BJ (cell line): ENCODE measurements around the gene KCNIP4. TPM values are rescaled to one million over a fixed set of nuclear protein-coding genes. Genes with fewer than 3 reads are reported as not detected.

Experiments used
- CTCF ChIA-PET: fragments of 350-600 bp; formaldehyde crosslinking; extraction: SDS; loops from one replicate; lab custom pipeline; 2021; ENCODE audit warnings: antibody characterized with exemption, inconsistent platforms; lab: Yijun Ruan, JAX
- POLR2A ChIA-PET: fragments of 300-600 bp; sonication (Branson Sonifier 250); formaldehyde crosslinking; extraction: SDS; loops from one replicate; lab custom pipeline; 2021; ENCODE audit warnings: antibody characterized with exemption; lab: Charles Lee
- DNase-seq: peaks from one replicate; pipeline ENCODE4 v3.0.0-alpha.2; 2011; ENCODE audit warnings: low read depth
- H3K27me3 ChIP-seq: 2 replicates; pipeline ENCODE4 v1.6.0; 2011; ENCODE audit warnings: low read length; ENCODE audit not compliant: control insufficient read depth, insufficient read depth
- H3K36me3 ChIP-seq: 2 replicates; pipeline ENCODE4 v1.5.1; 2011; ENCODE audit warnings: low read length; ENCODE audit not compliant: control insufficient read depth, insufficient read depth
- H3K4me3 ChIP-seq: 2 replicates; pipeline ENCODE4 v1.5.1; 2011; ENCODE audit warnings: low read depth, mild to moderate bottlenecking, control low read depth, low read length
- polyA plus RNA-seq: library from polyadenylated mRNA; depleted of rRNA; stranded (reverse); fragments of >200 nt; gene quantifications from 2 replicates; pipeline ENCODE4 v1.2.3, GENCODE V29; 2011
- TF ChIP-seq, protein P1 (sequence below): IDR thresholded peaks from 2 replicates; pipeline ENCODE4 v1.5.1; 2011; ENCODE audit warnings: low read depth, mild to moderate bottlenecking, control low read depth, inconsistent platforms, low read length, moderate library complexity; ENCODE audit not compliant: insufficient read depth

Gene KCNIP4
- polyA plus RNA-seq, 1 experiment, result not detected

DNA sequence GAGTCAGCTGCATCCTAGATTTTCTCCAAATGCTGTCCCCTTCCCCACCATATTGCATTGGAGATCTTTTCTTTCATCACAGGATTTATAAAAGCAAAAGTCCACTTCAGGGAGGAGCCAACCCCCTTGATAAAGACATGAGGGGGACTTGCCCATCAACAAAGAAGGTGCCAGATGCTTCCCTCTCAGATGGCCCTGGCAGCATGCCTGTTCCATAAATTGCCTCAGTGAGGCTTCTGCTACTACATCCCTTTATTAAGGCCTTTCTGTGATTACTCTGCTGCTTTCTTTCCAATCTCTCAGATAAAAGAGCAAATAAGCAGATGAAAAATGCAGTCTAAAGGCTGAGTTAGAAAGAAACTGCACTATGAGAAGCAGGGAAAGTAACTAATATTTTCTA is 736.7 kb downstream of the KCNIP4 start:
- ChIA-PET CTCF (no interaction called here), POLR2A (no interaction called here)
- Histone ChIP-seq H3K36me3 (no peaks in the 10 kb centered on the region), H3K4me3 (no peak overlapping the region), H3K27me3 (no peaks in the 10 kb centered on the region)
- TF ChIP-seq, protein P1, sequence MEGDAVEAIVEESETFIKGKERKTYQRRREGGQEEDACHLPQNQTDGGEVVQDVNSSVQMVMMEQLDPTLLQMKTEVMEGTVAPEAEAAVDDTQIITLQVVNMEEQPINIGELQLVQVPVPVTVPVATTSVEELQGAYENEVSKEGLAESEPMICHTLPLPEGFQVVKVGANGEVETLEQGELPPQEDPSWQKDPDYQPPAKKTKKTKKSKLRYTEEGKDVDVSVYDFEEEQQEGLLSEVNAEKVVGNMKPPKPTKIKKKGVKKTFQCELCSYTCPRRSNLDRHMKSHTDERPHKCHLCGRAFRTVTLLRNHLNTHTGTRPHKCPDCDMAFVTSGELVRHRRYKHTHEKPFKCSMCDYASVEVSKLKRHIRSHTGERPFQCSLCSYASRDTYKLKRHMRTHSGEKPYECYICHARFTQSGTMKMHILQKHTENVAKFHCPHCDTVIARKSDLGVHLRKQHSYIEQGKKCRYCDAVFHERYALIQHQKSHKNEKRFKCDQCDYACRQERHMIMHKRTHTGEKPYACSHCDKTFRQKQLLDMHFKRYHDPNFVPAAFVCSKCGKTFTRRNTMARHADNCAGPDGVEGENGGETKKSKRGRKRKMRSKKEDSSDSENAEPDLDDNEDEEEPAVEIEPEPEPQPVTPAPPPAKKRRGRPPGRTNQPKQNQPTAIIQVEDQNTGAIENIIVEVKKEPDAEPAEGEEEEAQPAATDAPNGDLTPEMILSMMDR, result no peak
- DNase-seq, result no peak

DNA sequence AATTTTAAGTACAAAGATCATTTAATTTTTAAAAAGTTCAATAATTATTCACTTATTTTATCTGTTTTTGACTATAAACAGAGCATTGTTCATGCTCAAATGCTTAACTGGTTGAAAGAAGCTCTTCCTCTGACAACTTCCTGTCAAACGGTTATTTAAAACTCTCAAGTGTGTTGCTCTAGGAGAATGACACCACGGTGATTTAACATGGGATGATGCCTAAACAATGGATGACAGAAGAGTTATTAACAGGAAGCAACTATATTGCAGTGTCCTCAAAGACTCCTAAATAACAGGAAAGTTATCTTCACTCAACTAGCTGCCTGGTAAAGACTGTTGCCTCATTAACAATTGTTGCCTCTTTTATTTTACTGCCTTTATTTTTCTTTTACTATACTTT is 738.7 kb downstream of the KCNIP4 start:
- no peaks in the 10 kb centered on the region for H3K27me3 ChIP-seq
- no peak for DNase-seq
- CTCF ChIA-PET, result no interaction called here
- POLR2A ChIA-PET, result no interaction called here
- H3K36me3 ChIP-seq, result no peaks in the 10 kb centered on the region
- no peak overlapping the region for H3K4me3 ChIP-seq
- TF ChIP-seq, protein P1, result no peak

DNA sequence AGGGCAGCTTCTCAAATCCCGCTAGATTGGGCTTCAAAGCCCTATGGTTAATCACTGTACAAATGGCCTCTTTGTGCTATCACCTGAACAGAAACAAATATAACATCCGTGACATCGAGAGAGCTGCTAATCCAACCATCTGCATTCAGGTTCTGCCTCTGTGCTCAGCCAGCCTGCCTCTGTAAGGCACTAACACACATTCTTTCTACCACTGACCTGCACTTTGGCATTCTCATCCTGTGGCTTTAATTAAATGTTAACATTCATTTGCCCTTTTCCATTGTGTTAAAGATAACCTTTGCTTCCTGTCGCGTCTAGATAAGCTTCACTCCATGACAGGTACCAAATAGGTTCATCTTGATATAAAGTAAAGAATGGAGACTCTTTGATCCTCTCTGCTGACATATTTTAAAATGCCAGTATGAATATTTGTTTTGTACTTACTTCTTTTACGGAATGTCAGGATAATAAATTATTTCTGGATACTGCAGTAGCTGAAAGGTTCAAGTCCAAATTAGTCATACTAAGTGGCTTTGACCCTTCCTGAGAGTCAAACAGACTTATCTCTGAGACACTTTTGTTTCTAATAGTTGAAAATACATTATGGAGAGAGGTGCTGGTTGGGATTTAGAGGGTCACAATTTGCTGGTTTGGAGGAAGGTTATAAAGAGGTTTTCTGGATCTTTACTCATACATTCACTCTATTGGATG is 742.6 kb downstream of the KCNIP4 start:
- no peak overlapping the region for H3K4me3 ChIP-seq
- TF ChIP-seq, protein P1, result no peak
- ChIA-PET POLR2A (no interaction called here), CTCF (no interaction called here)
- no peaks in the 10 kb centered on the region for H3K27me3 ChIP-seq
- DNase-seq, result no peak
- no peaks in the 10 kb centered on the region for H3K36me3 ChIP-seq

DNA sequence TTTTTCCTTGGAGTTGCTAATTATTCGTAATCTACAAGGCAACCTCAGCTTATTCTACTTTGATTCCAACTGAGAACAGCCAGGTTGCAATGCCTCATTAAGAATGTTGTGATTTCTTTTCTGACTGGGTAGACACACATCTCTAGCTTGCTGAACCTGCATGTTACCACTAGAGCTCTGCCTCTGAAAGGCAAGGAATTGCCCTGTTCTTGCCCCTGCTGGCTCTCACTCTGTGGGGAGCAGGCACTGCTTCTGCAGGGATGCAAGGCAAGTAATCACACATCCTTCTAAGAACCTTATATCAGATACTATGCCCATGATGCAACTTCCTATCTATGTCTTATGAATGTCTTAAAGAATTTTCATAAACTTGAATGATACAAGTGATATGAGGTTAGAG is 745.2 kb downstream of the KCNIP4 start:
- no peaks in the 10 kb centered on the region for H3K36me3 ChIP-seq
- no peaks in the 10 kb centered on the region for H3K27me3 ChIP-seq
- no peak overlapping the region for H3K4me3 ChIP-seq
- DNase-seq, result no peak
- ChIA-PET POLR2A (no interaction called here), CTCF (no interaction called here)
- TF ChIP-seq, protein P1, result no peak

DNA sequence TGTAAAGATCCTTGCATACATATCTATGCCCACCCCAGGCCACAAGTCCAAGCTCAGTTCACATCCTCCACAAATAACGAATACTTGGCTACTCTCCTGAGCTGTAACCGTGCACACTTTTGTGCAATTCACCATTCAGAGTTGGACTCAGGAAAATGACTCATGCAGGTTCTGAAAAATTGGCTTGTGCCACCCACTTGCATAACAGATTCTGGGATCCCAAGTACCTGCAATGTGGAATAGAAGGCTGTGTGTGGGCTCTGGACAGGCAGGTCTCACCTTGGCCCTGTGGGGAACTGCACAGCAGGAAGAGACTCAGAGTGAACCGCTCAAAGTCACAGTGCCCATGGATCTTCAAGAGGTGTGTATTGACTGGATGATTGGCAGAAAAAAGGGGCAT is 745.6 kb downstream of the KCNIP4 start:
- POLR2A ChIA-PET, result no interaction called here
- TF ChIP-seq, protein P1, result no peak
- H3K36me3 ChIP-seq, result no peaks in the 10 kb centered on the region
- CTCF ChIA-PET, result no interaction called here
- H3K4me3 ChIP-seq, result no peak overlapping the region
- no peaks in the 10 kb centered on the region for H3K27me3 ChIP-seq
- no peak for DNase-seq
